ENCODE measurements around the gene RYR3. TPM values are rescaled to one million over a fixed set of nuclear protein-coding genes. Genes with fewer than 3 reads are reported as not detected.

Gene RYR3
- polyA plus RNA-seq, 1 donor (not counting 4 experiments of a cell fraction or from before 2014, with no cell fraction given) = 0.04 TPM

- no peak for TF ChIP-seq EZH2 (IDR thresholded peaks at IDR 0.05; ENCODE audit: low read length)
- Histone ChIP-seq H3K79me2 (ENCODE audit: control insufficient read depth, insufficient read depth, low read length) (no peaks in the 10 kb centered on the region), H2AFZ (ENCODE audit: control insufficient read depth, low read length) (no peak overlapping the region), H3K4me2 (ENCODE audit: control insufficient read depth, extremely low read depth, insufficient read depth, low read depth, low read length) (no peak overlapping the region), H3K9me3 (ENCODE audit: control insufficient read depth, low read depth, low read length) (no peaks in the 10 kb centered on the region), H3K27ac (ENCODE audit: control insufficient read depth, insufficient read depth, low read length) (no peak overlapping the region), H3K4me3 (ENCODE audit: control insufficient read depth in 2 of 3, extremely low read depth in 1 of 3, insufficient read depth in 2 of 3, low read depth in 1 of 3, low read length in 3 of 3) (no peak overlapping the region), H3K9ac (ENCODE audit: control insufficient read depth, extremely low read depth, insufficient read depth, low read length) (no peak overlapping the region), H3K4me1 (ENCODE audit: control insufficient read depth, extremely low read depth, insufficient read depth, low read length) (no peaks in the 10 kb centered on the region), H3K36me3 (ENCODE audit: control insufficient read depth in 2 of 2, extremely low read depth in 1 of 2, insufficient read depth in 2 of 2, low read length in 2 of 2) (no peaks in the 10 kb centered on the region), H3K9me1 (ENCODE audit: control insufficient read depth, extremely low read depth, insufficient read depth, low read length) (no peaks in the 10 kb centered on the region), H3K27me3 (ENCODE audit: control insufficient read depth, extremely low read depth, insufficient read depth, low read length) (peaks cover 3% of the 10 kb centered on the region), H4K20me1 (ENCODE audit: control insufficient read depth, extremely low read depth, insufficient read depth, low read length) (no peaks in the 10 kb centered on the region)
- DNase-seq (ENCODE audit: low read depth, low spot score) = no peak
- dilution Hi-C loops (cut with MboI; ENCODE audit: extremely low pct_ligation_motif_present, low sequenced_read_pairs) = no loop called here
- FAIRE-seq = no peak
Measured at GRCh38 chr15:33756961-33757360, 446.2 kb downstream of the RYR3 start.

DNA sequence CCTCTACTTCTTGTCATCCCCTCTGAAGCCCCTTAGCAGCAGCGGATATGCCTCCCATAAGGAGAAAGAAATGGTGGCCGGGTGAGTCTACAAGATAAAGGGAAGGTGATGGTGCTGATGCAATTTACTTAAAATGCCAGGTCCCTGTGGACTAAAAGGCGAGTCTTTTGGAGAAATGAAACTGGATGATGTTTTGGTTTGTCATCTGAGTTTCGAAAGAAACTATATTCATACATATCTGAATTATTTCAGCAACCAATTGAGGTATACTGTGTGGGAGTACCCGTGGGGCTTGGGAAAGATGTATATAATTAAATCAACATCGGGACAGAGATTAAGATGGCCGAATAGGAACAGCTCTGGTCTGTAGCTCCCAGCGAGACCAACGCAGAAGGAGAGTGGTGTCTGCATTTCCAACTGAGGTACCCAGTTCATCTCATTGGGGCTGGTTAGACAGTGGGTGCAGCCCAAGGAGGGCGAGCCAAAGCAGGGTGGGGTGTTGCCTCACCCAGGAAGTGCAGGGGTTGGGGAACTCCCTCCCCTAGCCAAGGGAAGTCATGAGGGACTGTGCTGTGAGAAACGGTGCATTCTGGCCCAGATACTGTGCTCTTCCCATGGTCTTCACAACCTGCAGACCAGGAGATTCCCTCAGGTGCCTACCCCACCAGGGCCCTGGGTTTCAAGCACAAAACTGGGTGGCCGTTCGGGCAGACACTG lies 446.9 kb downstream of the RYR3 start:
- Histone ChIP-seq H2AFZ (ENCODE audit: control insufficient read depth, low read length) (no peak overlapping the region), H3K4me2 (ENCODE audit: control insufficient read depth, extremely low read depth, insufficient read depth, low read depth, low read length) (no peak overlapping the region), H3K9me1 (ENCODE audit: control insufficient read depth, extremely low read depth, insufficient read depth, low read length) (no peaks in the 10 kb centered on the region), H3K27ac (ENCODE audit: control insufficient read depth, insufficient read depth, low read length) (no peak overlapping the region), H3K4me3 (ENCODE audit: control insufficient read depth in 2 of 3, extremely low read depth in 1 of 3, insufficient read depth in 2 of 3, low read depth in 1 of 3, low read length in 3 of 3) (no peak overlapping the region), H3K27me3 (ENCODE audit: control insufficient read depth, extremely low read depth, insufficient read depth, low read length) (peaks cover 3% of the 10 kb centered on the region), H3K36me3 (ENCODE audit: control insufficient read depth in 2 of 2, extremely low read depth in 1 of 2, insufficient read depth in 2 of 2, low read length in 2 of 2) (no peaks in the 10 kb centered on the region), H3K79me2 (ENCODE audit: control insufficient read depth, insufficient read depth, low read length) (no peaks in the 10 kb centered on the region), H3K9ac (ENCODE audit: control insufficient read depth, extremely low read depth, insufficient read depth, low read length) (no peak overlapping the region), H3K9me3 (ENCODE audit: control insufficient read depth, low read depth, low read length) (no peaks in the 10 kb centered on the region), H4K20me1 (ENCODE audit: control insufficient read depth, extremely low read depth, insufficient read depth, low read length) (no peaks in the 10 kb centered on the region), H3K4me1 (ENCODE audit: control insufficient read depth, extremely low read depth, insufficient read depth, low read length) (no peaks in the 10 kb centered on the region)
- FAIRE-seq (no peak), DNase-seq (ENCODE audit: low read depth, low spot score) (no peak)
- TF ChIP-seq EZH2 (IDR thresholded peaks at IDR 0.05; ENCODE audit: low read length) = no peak
- TF ChIP-seq, protein P1, sequence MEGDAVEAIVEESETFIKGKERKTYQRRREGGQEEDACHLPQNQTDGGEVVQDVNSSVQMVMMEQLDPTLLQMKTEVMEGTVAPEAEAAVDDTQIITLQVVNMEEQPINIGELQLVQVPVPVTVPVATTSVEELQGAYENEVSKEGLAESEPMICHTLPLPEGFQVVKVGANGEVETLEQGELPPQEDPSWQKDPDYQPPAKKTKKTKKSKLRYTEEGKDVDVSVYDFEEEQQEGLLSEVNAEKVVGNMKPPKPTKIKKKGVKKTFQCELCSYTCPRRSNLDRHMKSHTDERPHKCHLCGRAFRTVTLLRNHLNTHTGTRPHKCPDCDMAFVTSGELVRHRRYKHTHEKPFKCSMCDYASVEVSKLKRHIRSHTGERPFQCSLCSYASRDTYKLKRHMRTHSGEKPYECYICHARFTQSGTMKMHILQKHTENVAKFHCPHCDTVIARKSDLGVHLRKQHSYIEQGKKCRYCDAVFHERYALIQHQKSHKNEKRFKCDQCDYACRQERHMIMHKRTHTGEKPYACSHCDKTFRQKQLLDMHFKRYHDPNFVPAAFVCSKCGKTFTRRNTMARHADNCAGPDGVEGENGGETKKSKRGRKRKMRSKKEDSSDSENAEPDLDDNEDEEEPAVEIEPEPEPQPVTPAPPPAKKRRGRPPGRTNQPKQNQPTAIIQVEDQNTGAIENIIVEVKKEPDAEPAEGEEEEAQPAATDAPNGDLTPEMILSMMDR (optimal IDR thresholded peaks at IDR 0.05 in 1 of 3, IDR thresholded peaks at IDR 0.05 in 1 of 3, conservative IDR thresholded peaks at IDR 0.05 in 1 of 3; ENCODE audit: extremely low read depth in 1 of 3, insufficient read depth in 2 of 3, low read length in 3 of 3) = no peak
- dilution Hi-C loops (cut with MboI; ENCODE audit: extremely low pct_ligation_motif_present, low sequenced_read_pairs) = no loop called here

GRCh38 chr15:33766389-33766788 lies 455.6 kb downstream of the RYR3 start:
- no peak for FAIRE-seq
- no peak overlapping the region for H3K4me3 ChIP-seq (ENCODE audit: control insufficient read depth in 2 of 3, extremely low read depth in 1 of 3, insufficient read depth in 2 of 3, low read depth in 1 of 3, low read length in 3 of 3)
- no peaks in the 10 kb centered on the region for H4K20me1 ChIP-seq (ENCODE audit: control insufficient read depth, extremely low read depth, insufficient read depth, low read length)
- H3K9ac ChIP-seq (ENCODE audit: control insufficient read depth, extremely low read depth, insufficient read depth, low read length) = no peak overlapping the region
- H2AFZ ChIP-seq (ENCODE audit: control insufficient read depth, low read length) = no peak overlapping the region
- H3K36me3 ChIP-seq (ENCODE audit: control insufficient read depth in 2 of 2, extremely low read depth in 1 of 2, insufficient read depth in 2 of 2, low read length in 2 of 2) = no peaks in the 10 kb centered on the region
- no peak overlapping the region for H3K4me2 ChIP-seq (ENCODE audit: control insufficient read depth, extremely low read depth, insufficient read depth, low read depth, low read length)
- H3K9me3 ChIP-seq (ENCODE audit: control insufficient read depth, low read depth, low read length) = no peaks in the 10 kb centered on the region
- TF ChIP-seq EZH2 (IDR thresholded peaks at IDR 0.05; ENCODE audit: low read length) = no peak
- TF ChIP-seq, protein P1 (optimal IDR thresholded peaks at IDR 0.05 in 1 of 3, IDR thresholded peaks at IDR 0.05 in 1 of 3, conservative IDR thresholded peaks at IDR 0.05 in 1 of 3; ENCODE audit: extremely low read depth in 1 of 3, insufficient read depth in 2 of 3, low read length in 3 of 3) = peak in 1 of 3 experiments; percentile 15
- H3K9me1 ChIP-seq (ENCODE audit: control insufficient read depth, extremely low read depth, insufficient read depth, low read length) = no peaks in the 10 kb centered on the region
- H3K27ac ChIP-seq (ENCODE audit: control insufficient read depth, insufficient read depth, low read length) = no peak overlapping the region
- no peaks in the 10 kb centered on the region for H3K4me1 ChIP-seq (ENCODE audit: control insufficient read depth, extremely low read depth, insufficient read depth, low read length)
- no peaks in the 10 kb centered on the region for H3K79me2 ChIP-seq (ENCODE audit: control insufficient read depth, insufficient read depth, low read length)
- dilution Hi-C loops (cut with MboI; ENCODE audit: extremely low pct_ligation_motif_present, low sequenced_read_pairs) = no loop called here
- no peaks in the 10 kb centered on the region for H3K27me3 ChIP-seq (ENCODE audit: control insufficient read depth, extremely low read depth, insufficient read depth, low read length)
- no peak for DNase-seq (ENCODE audit: low read depth, low spot score)
